SIG-M5 treated with dmso at 0.1 percent for 504 hours (cell line): Measurements from ENCODE around the gene RAB24.
"Not testable (repeated sequence)": the region's sequence is repeated elsewhere in the genome, so short reads cannot be mapped to it uniquely, and the experiment has no call there.

ENCODE experiments used
- DNase-seq: peaks from one replicate; lab custom pipeline; 2025; ENCODE audit not compliant: unreplicated experiment; lab: John Stamatoyannopoulos, UW

RAB24 gene

GRCh38 chr5:177296581-177296980 lies 6.9 kb downstream of the RAB24 start:
- no peak for DNase-seq

- no peak for DNase-seq
These were observed 7.6 kb downstream of the RAB24 start for GRCh38 chr5:177295924-177296323.

DNA sequence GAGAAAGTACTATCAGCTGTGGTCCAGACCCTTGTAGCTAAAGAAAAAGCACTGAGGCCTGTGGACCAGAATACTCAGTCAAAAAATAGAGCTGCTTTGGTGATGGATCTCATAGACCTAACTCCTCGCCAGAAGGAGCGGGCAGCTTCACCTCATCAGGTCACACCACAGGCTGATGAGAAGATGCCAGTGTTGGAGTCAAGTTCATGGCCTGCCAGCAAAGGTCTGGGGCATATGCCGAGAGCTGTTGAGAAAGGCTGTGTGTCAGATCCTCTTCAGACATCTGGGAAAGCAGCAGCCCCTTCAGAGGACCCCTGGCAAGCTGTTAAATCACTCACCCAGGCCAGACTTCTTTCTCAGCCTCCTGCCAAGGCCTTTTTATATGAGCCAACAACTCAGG lies 8.9 kb downstream of the RAB24 start:
- no peak for DNase-seq

GRCh38 chr5:177293819-177294581 lies 9.5 kb downstream of the RAB24 start:
- no peak for DNase-seq

DNA sequence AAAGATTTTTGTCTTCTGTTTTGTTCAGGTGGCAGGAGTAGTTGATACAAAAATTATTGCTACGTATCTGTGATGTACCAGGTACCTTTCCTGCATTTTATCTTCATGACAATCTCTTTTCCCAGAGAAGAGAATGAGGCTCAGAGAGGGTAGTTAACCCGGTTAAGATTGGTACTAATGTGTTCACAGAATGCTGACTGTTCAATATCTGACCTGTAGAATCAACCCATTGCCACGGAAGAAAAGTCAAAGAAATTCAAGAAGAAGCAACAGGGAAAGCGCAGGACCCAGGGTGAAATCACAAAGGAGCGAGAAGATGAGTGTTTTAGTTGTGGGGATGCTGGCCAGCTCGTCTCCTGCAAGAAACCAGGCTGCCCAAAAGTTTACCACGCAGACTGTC lies 11.8 kb downstream of the RAB24 start:
- no peak for DNase-seq

DNA sequence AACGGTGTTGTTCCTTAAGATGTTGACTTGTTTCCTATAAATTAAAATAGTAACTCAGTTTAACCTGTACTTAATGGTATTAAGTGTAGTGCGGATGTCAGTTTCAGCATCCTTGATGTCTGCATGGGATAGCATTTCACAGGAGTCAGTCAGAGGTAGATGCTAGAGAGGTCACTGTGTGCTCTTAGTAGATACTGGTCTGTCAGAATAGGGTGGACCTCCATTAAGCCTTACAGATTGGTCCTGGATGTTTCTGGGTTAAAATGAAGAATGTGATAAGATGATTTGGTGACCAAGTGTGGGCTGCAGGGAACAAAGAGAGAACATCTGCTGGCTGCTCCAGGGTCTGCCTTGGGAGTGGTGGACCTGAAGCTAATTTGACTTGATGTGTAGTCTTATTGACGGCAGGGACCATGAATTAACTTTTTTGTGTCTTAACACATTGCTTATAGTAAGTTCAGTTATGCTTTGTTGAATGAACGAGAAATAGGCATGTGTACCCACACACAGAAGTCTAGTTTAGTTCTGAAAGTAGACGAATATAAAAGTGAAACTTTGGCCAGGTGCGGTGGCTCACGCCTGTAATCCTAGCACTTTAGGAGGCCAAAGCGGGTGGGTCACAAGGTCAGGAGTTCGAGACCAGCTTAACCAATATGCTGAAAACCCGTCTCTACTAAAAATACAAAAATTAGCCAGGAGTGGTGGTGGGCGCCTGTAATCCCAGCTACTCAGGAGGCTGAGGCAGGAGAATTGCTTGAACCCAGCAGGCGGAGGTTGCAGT lies 12.5 kb downstream of the RAB24 start:
- no peak for DNase-seq

DNA sequence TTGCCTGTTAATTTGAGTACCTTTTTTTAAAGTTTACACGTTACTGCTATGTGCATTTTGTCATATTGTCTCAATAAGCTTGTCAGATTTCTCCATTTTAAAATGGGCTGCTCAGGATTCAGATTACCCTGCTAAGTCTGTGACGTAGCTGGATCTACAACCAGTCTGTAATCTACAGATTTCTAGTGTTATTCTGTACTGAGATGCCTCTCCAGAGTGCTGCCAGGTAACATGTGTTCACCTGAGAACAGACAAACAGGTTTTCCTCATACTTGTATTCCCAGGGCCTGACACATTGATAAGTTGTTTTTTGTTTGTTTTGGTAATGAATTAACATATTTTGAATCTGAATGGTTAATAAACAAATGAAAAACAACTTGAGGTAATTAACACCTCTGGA lies 15.3 kb downstream of the RAB24 start:
- no peak for DNase-seq

- DNase-seq = no peak
These were observed 26.6 kb downstream of the RAB24 start for GRCh38 chr5:177276886-177277285.

GRCh38 chr5:177275883-177276282 lies 27.6 kb downstream of the RAB24 start:
- no peak for DNase-seq

DNA sequence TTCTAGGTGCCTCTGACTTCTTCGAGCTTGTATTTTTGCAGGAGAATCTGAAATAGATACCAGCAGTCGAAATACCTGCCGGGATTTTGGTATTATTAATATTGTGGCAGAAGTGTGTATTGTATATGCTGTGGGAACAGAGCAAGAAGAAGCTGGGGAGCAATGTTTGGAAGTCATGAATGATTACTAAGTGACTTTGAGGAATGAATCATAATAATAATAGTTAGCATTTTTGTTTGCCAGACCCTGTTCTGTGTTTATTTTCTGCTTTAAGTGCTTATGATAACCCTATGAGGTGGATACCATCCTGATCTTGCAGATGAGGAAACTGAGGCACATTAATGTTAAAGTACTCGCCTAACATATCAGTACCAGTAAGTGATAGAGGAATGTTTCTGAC lies 32.4 kb downstream of the RAB24 start:
- no peak for DNase-seq

DNA sequence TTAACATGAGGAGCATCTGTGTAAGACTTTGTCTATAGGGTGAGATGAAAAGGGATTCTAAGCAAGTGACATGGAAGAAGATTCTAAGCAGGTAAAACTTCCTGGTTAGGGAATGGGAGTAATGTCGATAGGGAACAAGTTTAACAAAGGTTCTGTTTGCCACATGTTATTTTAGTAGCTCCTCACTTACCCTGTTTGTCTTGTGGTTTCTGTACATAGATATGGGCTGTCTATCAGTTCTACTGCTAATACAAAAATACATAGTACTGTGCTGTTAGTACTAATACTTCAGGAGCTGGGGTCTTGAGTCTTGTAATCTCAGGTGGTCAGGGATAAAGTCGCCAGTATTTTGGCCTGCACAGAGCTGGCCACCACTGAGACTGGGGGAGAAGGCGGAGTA lies 32.9 kb downstream of the RAB24 start:
- DNase-seq = no peak

DNA sequence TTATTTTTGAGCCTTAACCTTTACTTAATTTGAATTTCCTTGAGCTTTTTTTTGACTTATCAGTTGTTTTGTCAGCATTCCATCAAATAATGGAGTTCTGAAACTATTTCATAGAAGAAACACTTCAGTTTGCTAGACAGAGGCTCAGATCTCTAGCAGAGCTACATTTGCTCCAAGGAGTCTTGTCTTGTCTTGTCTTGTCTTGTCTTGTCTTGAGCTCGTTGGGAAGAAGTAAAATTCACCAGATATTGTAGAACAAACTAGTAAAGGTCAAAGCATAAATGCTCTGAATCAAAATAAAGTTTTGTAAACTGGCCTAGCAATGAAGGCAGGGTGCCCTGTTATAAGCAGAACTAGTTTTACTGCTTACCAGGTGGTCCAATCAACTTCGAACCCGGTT lies 33.5 kb downstream of the RAB24 start:
- DNase-seq = no peak

- no peak for DNase-seq
These were observed 34.2 kb downstream of the RAB24 start for GRCh38 chr5:177269232-177269895.

- no peak for DNase-seq
These were observed 38.1 kb downstream of the RAB24 start for GRCh38 chr5:177265395-177265794.

GRCh38 chr5:177264178-177264577 lies 39.3 kb downstream of the RAB24 start:
- no peak for DNase-seq

DNA sequence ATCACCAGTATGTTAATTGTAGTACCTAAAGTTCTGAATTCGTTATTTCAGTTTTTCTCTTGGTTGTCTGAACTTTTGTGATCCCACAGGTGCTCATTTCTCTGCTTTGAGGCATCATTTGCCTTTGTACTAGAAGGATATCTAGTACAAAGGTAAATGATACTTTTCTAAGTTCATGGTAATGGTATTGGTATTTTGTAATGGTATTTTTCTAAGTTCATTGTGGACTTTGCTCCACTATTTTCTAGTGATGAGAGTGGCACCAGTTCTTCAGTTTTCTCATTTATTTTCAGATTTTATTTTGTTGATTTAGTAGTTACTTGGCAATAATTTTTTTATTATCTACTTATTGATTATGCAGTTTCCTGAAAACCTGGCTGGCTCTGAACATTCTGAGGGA lies 42.0 kb downstream of the RAB24 start:
- no peak for DNase-seq

DNA sequence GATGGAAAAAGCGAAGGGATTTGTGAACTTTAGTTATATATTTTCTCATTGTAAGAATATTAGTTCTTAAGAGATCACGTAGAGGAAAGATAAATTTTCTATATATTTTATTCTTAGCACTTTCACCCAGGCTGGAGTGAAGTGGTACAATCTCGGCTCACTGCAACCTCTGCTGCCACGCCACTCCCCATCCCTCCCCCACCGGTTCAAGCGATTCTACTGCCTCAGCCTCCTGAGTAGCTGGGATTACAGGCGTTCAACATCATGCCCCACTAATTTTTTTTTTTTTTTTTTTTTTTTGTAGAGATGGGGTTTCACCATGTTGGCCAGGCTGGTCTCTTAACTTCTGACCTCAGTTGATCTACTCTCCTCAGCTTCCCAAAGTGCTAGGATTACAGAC lies 42.6 kb downstream of the RAB24 start:
- no peak for DNase-seq

GRCh38 chr5:177258711-177259110 lies 44.8 kb downstream of the RAB24 start:
- not testable (repeated sequence) for DNase-seq

GRCh38 chr5:177256296-177256695 lies 47.2 kb downstream of the RAB24 start:
- DNase-seq = no peak

GRCh38 chr5:177253252-177253651 lies 50.3 kb downstream of the RAB24 start:
- DNase-seq = no peak
